ENCODE results near the gene IL13RA2.

Gene IL13RA2, protein sequence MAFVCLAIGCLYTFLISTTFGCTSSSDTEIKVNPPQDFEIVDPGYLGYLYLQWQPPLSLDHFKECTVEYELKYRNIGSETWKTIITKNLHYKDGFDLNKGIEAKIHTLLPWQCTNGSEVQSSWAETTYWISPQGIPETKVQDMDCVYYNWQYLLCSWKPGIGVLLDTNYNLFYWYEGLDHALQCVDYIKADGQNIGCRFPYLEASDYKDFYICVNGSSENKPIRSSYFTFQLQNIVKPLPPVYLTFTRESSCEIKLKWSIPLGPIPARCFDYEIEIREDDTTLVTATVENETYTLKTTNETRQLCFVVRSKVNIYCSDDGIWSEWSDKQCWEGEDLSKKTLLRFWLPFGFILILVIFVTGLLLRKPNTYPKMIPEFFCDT

DNA sequence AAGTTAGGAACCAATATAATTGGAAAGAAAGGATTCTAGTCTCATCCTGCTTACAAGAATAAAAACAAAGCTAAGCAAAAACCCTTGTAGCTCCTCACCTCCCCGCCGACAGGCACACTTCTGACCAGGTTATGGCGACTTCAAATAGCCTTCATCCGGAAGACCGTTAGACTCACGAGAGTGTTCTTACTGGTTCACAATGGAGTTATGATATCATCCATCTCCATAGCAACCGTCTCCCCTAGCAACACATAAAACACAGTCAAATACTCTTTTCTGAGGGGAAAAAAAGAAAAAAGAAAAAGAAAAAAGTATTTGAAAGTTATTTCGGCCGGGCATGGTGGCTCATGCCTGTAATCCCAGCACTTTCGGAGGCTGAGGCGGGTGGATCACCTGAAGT, at the start of gene IL13RA2:
Gene IL13RA2 (minus strand): TSS at position 162 of the 400 bp plus-strand sequence. CDS start 347 bp downstream, outside the sequence.
- DNase-seq (ENCODE audit: low spot score) (no peak), FAIRE-seq (no peak)

- no peak for DNase-seq (ENCODE audit: low spot score)
- no peak for FAIRE-seq
Observed at GRCh38 chrX:115065304-115065703, 47.9 kb upstream of the IL13RA2 start.

GRCh38 chrX:115060013-115060412, 42.6 kb upstream of the IL13RA2 start:
- no peak for DNase-seq (ENCODE audit: low spot score)
- FAIRE-seq: no peak

- FAIRE-seq: no peak
- DNase-seq (ENCODE audit: low spot score): peak; percentile 6
Observed at GRCh38 chrX:115058276-115058675, 40.9 kb upstream of the IL13RA2 start.

DNA sequence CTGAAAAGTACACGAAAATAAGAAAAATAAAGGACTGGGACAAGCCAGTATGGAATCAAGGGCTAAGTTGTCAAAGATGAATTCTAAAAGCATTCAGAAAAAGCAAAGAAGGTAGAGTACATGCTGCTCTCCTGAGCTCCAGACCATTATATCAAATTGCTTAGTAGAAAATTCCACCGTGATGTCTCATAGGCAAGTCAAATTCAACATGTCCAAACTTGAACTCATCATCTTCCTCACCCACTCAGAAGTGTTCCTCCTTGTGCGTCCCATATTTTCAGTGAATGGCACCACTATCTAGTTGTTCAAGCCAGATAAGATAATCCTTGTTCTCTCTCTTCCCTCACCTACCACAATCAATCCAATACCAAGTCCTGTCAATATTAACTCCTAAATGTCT, 37.5 kb upstream of the IL13RA2 start:
- DNase-seq (ENCODE audit: low spot score) (no peak), FAIRE-seq (no peak)

DNA sequence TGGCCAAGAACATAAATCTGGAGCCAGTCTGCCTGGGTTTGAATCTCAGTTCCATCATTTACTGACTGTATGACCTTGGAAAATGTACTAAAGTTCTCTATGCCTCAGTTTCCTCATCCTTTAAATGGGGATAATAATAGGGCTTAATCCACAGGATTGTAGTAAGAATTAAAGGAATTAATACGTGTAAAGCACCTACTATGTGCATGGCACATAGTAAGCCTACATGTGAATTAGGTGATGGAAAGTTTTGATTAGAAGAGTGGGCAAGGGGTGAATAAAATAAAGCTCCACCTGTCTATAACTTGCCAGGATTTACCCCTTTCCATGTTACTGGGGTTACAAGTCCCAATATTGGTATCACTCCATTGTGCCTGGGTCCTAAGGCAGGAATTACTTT, 35.8 kb upstream of the IL13RA2 start:
- no peak for DNase-seq (ENCODE audit: low spot score)
- FAIRE-seq: no peak

GRCh38 chrX:115047715-115048114, 30.3 kb upstream of the IL13RA2 start:
- no peak for FAIRE-seq
- no peak for DNase-seq (ENCODE audit: low spot score)

- no peak for FAIRE-seq
- no peak for DNase-seq (ENCODE audit: low spot score)
Observed at GRCh38 chrX:115047181-115047580, 29.8 kb upstream of the IL13RA2 start.

- FAIRE-seq (no peak), DNase-seq (ENCODE audit: low spot score) (no peak)
Observed at GRCh38 chrX:115040417-115040816, 23.0 kb upstream of the IL13RA2 start.

DNA sequence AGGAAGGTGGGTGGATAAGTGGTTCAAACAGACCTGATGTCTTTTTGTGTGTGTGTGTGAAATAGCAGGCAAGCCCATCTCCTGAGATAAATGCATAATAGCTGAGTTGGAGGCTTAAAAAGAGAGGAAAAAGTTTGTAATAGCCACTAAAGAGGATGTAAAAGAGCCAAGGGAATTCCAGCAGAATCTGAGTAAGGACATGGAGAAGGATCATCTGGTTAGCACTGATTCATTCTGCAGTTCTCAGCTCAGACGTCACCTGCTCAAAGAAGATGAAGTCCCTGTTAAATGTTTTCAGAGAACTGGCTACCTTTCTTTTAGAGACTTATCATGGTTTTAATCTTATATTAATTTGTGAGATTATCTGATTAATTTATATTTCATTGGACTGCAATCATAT, 21.0 kb upstream of the IL13RA2 start:
- DNase-seq (ENCODE audit: low spot score): no peak
- no peak for FAIRE-seq

DNA sequence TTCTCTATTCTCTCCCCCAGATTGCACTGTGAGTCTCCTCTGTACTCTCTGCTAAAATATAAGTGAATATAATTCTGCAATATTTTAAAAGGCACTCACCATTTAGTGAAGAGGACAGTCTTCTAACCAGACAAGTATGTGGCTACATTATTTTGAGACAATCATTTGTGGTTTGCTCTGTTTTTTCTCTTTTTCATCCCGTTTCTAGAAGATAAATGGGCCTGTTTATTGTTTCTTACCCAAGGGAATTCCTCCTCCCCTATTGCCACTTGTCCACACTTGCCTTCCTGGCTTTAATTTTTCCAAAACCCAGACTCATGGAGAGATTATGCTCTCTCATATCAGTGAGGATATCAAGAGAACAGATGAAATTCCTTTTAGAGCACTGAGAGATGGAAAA, 18.6 kb upstream of the IL13RA2 start:
- DNase-seq (ENCODE audit: low spot score) (no peak), FAIRE-seq (no peak)

DNA sequence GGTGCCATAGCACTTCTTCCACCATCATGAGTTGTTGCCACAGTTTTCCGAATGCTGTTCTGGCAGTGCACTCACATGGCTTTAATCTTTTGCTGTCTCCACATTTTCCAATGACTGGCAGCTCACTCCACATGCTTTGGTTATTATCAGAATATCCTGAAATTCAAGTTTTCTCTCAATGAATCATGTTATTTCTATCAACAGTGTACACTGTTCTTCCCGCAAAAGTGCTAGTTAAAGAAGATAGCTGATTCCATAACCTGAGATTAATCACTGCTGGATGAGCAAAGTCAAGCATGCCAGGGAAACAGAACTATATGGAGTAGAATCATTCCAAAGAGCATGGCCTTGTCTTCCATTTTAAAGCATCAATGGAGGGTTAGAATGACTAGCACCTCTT, 14.6 kb upstream of the IL13RA2 start:
- FAIRE-seq: no peak
- DNase-seq (ENCODE audit: low spot score): no peak

- no peak for FAIRE-seq
Observed at GRCh38 chrX:115030625-115031024, 13.2 kb upstream of the IL13RA2 start.

DNA sequence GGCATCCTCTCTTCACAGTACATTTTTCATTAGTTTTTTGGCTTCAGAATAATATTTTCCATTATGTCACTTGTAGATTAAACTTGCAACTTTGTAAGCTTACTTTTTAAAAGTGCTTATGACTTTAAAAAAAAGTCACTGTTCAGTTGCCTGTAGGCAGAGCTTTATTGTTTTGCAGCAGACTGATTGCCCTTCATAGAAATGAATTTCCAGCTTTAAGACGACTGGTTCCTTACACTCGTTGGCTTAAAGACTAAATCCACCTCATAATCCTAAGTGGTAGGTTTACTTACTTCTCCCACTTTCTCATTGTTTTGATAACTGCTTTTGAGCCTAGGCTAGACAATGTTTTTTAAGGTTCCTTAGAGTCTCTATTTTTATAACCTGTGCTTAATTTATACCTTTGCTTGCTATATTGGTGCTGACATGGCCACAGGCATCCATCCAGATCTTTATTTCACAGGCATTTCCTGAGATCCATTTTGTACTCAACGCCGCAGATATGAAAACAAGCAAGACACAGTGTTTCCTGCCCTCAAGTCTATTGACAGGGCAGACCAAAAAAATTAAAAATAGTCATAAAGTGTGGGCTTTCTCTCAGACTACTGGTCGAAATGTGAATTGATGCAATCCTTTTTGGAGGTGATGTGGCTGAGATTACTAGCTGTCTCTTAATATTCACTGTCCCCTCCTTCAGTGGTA, 12.6 kb upstream of the IL13RA2 start:
- DNase-seq (ENCODE audit: low spot score): no peak
- FAIRE-seq: no peak

More at GRCh38 chrX:115030625-115031024, 13.2 kb upstream of the IL13RA2 start:
- DNase-seq (ENCODE audit: low spot score): no peak

- DNase-seq (ENCODE audit: low spot score) (no peak), FAIRE-seq (no peak)
Observed at GRCh38 chrX:115029440-115029839, 12.0 kb upstream of the IL13RA2 start.

- DNase-seq (ENCODE audit: low spot score) (no peak), FAIRE-seq (no peak)
Observed at GRCh38 chrX:115023811-115024210, 6.4 kb upstream of the IL13RA2 start.

DNA sequence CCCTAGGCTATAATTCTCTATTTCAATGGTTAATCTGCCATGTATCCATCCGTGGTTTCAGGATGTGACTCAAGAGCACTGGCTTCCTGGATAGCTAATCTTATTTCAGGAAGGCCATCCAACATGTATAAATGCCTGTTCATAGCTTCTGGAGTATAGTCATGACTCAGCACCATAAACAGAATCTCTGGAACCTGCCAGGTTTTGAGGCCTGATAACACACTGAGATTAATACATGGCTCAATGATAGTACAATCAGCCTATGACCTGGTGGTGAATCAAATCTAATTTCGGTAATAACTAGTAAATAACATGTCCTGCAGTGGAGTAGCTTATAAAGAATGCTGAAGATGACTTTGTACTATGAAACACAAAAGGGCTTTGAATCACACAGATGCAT, 5.7 kb upstream of the IL13RA2 start:
- FAIRE-seq: no peak
- DNase-seq (ENCODE audit: low spot score): peak; percentile 4

DNA sequence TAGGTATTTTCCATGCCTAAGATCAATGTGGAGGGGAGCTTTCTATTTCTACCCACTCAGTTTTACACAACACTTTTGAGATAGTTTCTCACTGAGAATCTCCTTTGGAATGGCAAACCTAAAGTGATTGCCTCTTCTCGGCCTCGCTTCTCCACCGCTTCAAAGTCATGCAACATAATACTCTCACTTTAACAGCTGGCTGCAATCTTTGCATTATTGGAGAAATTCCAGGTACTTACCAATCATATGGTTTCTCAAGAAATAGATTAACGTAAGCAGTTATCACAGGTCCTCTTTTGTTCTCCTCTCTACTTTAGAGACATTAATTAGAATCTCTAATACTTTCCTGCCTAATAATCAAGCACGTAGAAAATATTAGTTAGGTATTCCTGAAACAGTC, 3.7 kb upstream of the IL13RA2 start:
- DNase-seq (ENCODE audit: low spot score) (no peak), FAIRE-seq (no peak)

- DNase-seq (ENCODE audit: low spot score) (no peak), FAIRE-seq (no peak)
Observed at GRCh38 chrX:115018944-115019343, 1.5 kb upstream of the IL13RA2 start.

- FAIRE-seq: no peak
- DNase-seq (ENCODE audit: low spot score): no peak
Observed at GRCh38 chrX:115018040-115018647, 728 bp upstream of the IL13RA2 start.

DNA sequence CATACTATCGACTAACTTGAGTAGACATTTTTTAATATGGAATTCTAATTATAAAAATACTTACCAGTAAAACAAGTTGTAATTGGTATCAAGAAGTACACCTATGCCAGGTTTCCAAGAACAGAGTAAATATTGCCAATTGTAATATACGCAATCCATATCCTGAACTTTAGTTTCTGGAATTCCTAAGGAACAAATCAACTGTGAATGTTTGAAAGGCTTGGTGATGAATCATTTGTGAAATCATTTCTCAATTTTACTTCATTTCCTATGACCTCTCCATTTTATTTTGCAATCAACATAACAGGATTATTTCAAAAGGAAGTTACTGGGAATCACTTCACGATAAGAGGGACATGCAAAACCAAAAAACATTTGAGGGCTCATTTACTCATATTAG, 3.7 kb downstream of the IL13RA2 start:
- no peak for DNase-seq (ENCODE audit: low spot score)
- no peak for FAIRE-seq

DNA sequence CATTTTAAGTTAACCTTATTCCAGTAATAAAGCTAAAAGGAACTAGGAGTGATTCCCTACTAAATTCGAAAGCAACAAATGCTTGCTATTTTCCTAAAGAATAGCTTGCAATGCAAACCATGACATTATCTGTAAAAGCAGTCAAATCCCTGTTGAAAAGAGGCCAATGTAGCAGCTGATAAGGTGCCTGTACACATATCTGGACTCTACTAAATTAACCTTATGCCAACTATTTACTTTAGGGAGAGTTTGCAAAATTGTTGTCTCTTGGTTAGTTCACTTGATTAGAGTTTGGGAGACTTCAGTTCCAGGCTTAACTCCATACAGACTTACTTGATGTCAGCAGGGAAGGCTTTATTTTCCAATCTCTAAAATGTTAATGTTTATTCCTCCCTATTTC, 6.0 kb downstream of the IL13RA2 start:
- DNase-seq (ENCODE audit: low spot score): no peak
- FAIRE-seq: no peak

All from urothelium cell line (cell line).